Astrocyte of the hippocampus (primary cell): ENCODE measurements around the gene ACKR3.

Experiments used
- DNase-seq: peaks from one replicate; pipeline ENCODE4 v3.0.0; 2011; ENCODE audit warnings: low read depth, low spot score

ACKR3 gene

DNA sequence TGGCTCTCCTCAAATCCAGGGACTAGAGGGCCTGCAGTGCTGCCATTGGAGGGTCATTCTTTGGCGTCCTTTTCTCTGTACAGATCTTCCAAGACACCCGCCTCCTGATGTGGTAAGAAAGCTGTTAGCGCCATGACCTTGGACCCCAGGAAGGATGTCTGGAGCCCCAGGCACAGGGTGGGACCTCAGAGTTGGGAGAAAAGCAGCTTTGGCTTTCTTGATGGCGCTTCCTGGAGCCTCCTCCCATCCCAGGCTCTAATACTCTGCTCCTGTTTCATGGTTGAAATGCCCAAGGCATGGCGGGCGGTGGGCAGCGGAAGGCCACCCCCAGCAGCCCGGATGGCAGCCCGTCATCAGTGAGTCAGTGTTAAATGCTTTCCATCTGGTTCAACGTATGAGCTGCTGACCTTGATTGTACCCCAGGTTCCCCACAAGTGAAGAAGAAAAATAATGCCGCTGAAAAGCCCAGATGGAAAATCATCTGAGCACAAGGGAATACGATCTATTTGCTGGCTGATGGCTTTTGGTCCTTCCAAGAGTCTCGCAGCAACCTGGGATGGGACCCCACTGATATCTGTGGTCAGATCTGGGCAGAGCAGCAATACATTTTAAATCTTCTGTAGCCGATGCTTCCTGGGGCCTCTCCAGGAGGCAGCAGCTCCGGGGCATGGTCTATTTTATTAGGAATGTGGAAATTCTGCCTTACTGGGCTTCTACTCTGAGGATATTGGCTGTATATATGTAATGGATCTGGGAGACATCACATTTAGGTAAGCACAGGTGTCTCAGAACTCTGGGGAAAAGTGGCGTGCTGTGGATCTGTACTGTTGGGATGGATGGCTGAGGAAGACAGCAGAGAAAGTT is 15.1 kb downstream of the ACKR3 start:
- no peak for DNase-seq

DNA sequence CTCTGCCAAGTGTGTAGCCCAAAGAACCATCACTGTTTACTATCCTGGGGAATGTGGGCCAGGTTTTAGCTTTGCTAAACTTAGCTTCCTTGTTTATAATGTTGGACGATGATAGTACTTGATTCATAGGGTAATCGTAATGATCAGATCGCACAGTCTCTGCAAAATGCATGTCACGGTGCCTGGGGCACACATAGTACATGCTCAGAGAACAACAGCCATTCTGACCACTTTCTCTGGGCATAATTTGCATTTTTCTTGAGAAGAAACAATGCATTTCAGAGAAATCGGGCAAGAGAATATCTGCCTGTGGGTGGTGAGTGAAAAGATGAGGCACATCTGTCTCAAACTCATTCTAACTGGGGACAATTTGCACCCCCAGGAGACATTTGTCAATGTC is 16.3 kb downstream of the ACKR3 start:
- no peak for DNase-seq

DNA sequence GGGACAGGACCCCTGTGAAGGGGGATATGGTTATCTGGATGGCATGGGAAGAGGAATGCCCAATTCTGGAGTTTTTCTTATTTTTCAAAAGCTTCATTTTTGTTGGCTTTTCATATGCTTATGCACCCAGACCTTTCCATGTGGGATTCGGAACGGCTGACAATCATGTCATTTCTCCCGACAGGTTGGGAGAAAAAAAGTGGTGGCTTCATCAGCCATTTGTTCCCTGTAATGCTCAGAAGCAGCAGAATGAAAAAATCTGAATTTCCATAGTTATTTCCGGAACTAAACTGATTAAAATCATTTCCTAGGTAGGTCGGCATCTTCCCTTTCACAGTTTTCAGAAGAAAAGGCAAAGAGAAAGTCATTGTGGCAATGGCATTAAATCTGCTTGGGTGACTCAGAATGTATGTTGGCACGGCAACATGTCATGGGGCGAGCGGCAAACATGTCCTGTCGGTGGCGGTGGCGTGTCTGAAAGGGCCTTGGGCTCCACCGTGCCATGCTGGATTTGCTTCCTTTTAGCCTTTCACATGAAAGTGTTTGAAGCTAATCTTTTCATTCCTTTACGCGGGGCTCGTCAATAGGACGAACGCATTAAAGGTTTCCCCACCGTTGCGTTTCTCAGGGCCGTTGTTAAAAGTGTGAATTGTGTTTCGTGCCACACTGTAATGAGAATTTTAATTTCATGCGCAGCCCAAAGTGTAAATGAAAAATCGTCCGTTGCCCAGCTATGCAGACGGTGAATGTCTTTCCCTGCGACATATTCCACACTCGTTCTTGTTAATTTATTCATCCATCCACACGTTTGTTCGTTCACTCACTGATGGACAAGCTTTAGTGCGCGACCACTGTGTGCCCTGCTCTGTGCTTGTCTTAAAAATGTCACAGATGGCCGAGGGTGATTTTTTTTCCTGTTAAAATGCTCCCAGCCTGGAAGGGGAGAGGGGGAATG is 18.5 kb downstream of the ACKR3 start:
- peak; percentile 63 for DNase-seq

DNA sequence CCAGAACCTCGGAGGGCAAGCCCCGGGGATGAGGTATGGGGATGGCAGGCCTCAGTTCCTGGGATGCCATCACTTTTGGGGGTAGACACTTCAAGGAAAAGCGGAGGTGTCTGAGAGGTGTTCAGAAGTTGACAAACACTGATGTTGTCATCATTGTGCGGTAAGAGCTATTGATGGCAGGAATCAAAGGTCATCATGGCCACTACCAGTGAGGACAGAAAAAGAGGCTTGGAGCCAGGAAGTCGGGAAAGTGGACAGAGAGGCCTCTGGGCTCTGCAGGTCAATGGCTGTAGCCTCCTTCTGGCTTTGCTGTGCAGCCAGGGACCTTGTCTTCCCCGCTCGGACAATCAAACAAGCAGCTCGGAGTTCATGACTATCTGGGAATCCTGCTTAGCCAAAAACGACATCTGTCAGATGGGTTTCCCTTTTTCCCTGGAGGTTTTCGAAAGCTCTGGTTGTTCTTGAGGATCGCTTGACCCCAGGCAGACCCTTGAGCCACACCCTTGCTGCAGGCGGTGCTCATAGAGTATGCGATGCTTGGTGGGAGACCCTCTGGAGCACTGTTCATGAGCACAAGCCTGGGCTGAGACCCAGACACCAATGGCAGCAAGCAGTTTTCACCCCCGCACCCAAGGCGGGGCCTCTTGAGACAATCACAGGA is 19.4 kb downstream of the ACKR3 start:
- no peak for DNase-seq

DNA sequence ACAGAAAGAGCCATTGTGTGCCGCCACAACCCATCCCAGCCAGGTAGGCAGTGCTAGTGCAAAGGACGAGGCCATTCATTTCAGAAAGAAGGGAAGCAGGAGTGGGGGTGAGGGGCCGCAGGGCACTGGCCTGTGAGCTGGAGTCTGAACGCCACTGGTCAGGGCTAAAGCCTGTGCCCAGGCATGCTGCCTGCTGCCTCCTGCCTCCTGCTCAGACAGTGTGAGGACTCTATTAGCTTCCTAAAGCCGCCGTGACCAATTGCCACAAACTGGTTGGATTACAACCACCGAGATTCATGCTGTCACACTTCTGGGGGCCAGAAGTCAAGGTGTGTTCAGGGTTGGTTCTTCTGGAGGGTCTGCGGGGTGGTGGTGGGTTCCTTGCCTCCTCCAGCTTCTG is 21.2 kb downstream of the ACKR3 start:
- no peak for DNase-seq

DNA sequence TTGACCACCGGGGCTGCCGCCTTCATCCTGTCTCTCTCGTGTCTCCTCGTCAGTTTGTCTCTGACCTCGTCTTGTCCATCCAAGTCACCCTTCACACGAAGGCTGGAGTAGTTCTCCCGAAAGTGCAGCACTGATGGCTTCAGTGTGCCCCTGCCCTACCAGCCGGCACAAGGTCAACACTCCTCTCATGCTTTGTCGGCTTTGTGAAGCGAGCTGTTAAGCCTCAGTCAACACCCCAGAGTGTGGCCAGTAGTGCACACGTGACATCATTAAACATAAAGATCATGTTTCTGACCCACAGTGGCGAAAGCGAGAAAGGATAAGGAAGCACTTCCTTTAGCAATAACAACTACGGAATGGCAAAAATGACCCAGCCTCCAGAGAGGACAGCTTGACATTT is 23.2 kb downstream of the ACKR3 start:
- DNase-seq = no peak

DNA sequence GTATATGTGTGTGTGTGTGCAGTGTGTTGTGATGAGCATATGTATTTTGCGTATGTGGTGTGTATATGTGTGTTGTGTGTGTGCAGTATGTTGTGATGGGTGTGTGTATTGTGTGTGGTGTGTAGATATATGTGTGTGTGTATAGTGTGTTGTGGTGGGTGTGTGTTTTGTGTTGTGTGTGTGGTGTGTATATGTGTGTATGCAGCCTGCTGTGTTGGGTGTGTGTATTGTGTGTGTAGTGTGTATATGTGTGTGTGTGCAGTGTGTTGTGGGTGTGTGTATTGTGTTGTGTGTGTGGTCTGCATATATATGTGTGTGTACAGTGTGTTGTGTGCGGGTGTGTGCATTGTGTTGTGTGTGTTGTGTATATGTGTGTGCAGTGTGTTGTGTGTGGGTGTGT is 23.9 kb downstream of the ACKR3 start:
- no peak for DNase-seq

DNA sequence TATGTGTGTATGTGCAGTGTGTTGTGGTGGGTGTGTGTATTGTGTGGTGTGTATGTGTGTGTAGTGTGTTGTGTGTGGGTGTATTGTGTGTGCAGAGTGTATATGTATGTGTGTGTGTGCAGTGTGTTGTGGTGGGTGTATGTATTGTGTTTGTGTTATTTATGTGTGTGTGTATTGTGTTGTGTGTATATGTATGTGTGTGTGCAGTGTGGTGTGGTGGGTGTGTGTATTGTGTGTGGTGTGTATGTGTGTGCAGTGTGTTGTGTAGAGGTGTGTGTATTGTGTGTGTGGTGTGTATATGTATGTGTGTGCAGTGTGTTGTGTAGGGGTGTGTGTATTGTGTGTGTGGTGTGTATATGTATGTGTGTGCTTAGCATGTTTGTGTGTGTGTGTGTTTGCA is 24.3 kb downstream of the ACKR3 start:
- no peak for DNase-seq

DNA sequence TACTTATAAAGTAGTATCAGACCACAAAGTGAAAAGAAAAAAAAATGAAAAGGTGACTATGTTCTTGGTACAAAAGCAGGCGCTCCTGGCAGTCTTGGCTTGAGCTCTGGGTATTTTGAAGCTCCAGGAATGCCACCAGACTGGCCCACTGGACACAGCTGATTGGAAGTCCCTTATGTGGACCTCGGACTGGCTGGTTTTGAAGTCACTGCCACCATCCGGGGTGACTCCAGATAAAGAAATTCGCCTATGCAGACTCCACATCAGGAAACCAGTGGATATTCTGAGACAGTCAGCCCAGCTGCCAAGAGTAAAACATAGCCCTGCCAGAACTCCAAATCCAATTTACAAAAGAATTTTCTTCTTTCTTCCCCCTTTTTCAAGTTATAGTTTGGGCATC is 28.0 kb downstream of the ACKR3 start:
- no peak for DNase-seq

DNA sequence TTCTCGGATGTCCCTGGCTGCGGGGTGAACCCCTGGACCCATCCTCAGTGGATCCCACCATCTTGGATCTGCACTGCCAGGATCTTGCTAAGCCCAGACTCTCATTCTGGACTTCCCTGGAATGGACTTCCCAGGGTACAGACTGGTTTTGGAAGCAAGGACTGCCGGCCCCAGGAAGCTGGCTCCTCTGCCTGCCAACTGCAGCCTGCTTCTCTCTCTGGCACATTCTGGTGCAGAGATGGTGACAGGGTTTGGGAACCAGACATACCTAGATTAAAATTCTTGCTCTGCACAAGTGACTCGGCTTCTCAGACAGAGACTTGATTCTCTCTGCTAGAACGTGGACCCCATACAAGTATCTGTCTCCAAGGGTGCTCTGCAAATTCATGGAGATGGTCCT is 29.4 kb downstream of the ACKR3 start:
- no peak for DNase-seq

DNA sequence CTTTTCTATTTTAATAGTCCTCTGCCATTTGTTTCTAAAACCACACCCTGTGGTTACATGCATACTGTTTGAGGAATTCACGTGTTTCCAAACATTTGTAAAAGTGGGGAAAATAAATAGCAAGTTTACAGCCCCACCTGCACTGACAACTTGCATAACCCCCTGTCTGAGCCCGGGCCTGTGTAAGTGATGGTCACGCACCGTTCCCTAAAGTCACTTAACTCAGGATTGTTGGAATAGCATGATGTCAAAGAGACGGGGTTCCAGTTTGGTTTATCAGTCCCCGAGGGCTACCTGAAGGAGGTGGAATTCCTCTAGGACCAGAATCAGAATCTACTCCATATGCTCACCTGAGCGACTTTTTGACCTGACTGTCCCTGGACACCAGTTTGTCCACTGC is 30.5 kb downstream of the ACKR3 start:
- DNase-seq = no peak

DNA sequence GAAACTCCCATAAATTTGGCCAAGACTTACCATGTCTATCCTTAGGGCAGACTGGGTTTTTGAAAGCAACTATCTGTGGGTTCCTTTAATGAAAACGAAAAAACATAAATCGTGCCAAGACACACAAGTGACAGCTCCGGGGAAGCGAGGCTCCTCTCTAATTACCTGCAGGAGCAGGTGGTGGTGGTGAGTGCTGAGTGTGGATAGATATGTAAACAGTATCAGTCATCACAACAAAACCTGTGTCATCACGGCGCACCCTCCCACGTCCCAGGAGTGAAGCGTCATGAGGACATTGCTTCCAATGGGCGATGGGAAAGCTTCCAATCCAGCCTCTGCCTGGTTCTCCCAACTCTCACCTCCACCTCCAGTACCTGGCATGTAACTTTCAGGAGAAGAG is 31.3 kb downstream of the ACKR3 start:
- DNase-seq = no peak

DNA sequence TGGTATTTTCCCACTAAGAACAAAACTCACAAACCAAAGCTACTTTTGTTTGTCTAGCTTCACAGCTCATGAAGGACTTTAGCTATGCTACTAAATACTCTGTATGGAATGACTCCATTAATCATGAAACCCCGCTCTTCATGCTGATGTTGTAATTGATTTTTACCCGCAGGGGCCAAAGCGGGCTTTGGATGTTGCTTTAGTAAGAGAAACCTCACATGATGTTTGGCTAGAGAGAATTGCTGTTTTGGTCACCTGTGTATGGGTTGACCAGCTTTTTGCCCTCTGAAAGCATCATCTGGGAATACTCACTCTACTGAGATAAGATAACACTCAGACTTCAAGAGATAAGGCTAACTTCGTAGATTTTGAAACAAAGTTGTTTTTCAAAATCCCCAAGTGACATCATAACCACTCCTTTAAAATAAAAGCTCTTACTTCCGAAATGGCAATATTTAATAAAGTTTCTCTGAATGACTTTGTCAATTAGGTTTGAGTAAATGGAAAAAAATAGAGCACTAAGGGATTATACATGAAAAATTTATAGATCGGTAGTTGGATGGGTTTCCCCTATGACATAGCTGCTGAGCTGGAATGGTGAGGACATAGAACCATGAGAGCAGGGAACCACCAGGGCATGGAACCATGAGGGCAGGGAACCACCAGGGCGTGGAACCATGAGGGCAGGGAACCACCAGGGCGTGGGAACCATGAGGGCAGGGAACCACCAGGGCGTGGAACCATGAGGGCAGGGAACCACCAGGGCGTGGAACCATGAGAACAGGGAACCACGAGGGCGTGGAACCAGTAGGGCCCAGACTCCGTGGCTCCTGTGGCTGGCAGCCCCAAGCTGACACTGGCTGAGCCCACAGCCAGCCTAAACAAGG is 31.9 kb downstream of the ACKR3 start:
- no peak for DNase-seq

DNA sequence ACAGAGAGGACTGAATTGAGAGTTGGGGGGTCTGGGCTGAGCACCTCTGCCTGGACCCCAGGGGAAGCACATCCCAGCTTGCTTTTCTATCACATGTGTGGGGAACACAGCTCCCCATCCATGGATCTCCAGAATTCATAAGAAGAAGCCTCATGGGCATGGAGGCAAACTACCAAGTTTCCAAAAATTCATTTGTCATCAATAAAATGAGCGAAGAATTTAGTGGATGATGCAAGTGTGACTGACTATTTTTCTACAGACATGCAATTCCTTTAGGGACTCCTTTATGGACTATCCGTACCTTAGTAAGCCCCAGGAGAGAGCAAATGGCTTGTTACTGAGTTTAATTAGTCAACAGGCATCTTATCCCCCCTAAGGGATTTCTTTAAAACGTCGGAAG is 33.1 kb downstream of the ACKR3 start:
- no peak for DNase-seq

DNA sequence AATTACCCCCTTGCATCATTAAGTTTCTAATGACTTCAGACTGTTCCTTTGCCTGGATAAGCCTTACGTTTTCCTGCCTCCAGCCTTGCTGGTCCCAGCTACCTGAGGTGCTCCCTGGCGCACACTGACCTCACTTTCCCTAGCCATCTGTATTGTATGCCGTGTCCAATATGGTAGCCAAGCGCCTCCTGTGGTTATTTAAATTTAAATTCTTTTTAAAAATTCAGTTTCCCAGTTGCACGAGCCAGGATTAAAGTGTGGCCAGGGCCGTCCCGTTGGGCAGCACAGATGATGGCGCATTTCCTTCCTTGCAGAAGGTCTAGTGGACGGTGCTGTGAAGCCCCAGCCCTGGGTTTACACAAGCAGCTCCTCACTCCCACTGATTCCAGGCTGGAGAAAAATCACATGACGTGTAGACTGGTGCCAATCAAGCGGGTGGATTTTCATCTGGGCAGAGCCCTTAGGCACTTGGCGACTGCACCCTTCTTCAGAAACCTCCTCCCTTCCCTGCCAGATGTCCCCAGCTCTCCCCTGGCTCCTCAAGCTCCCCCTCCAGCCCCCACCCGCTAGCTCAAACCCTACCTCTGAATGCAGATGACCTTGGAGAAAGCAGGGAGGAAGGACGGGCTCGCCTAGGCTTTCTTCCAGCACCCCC is 33.9 kb downstream of the ACKR3 start:
- DNase-seq = no peak

DNA sequence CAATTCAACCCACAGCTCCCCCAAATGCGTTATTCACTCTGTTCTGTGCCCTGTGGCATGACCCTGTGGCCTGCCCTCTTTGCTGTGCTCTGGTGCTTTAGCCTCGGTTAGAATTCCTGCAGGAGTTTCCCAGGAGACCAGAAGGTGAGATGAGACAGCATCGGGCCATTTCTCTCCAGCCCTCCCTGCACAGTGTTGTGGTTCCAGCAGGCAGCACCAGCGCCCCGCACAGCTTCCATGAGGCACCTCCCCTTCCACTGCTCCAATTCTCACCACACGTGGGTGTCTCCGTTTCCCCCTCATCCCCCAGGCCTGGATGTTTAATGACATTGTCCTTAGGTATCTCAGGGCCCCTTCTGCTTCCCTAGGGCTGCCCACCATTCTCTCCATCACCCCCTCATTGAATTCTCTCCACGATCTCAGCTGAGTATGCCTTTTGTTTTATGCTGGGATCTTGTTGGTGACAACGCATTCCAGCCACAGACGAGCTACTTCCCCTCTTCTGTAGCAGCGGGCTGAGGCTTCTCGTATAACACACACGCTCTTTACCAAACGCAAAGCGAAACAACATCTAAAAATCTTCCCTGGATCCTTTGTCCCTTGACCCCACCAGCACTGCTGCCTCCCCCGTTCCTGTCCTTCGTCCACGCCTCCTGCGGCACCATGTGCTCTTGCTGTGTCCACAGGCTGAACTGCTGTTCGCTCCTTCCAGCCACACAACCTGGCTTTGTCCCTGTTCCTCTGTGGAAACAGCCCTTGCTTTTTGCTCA is 35.1 kb downstream of the ACKR3 start:
- no peak for DNase-seq

DNA sequence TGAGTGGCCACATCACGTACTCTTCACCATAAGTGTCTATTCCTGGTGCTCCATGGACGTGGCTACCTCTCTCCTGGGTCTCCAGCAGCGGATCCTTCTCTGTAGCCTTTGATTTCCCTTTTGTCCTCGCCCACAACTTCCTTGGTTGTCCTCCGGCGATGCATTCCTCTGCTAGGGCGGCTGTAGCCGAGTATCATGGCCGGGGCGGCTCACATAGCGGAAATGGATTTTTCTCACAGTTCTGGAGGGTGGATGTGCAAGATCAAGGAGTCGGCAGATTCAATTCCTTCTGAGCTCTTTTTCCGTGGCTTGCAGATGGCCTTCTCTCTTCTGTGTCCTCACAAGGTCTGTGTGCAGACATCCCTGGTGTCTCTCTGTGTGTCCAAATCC is 35.7 kb downstream of the ACKR3 start:
- no peak for DNase-seq

DNA sequence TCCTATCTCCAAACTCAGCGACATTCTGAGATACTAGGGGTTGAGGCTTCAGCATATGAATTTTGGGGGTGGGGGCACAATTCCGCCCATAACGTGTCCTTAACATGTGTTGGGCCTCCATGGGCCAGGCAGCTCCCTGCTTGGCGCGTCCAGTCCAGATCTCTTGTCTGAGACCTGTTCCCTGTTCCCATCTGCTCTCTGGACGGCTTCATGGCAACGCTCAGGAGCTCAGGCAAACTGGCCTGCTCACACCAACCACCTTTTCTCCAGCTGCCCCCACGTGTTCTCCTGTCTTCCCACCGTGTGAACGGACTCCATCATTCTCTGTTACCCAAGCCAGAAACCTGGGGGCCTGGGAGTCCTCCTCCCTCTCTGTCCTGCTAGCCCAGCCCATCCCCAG is 36.4 kb downstream of the ACKR3 start:
- DNase-seq = no peak

DNA sequence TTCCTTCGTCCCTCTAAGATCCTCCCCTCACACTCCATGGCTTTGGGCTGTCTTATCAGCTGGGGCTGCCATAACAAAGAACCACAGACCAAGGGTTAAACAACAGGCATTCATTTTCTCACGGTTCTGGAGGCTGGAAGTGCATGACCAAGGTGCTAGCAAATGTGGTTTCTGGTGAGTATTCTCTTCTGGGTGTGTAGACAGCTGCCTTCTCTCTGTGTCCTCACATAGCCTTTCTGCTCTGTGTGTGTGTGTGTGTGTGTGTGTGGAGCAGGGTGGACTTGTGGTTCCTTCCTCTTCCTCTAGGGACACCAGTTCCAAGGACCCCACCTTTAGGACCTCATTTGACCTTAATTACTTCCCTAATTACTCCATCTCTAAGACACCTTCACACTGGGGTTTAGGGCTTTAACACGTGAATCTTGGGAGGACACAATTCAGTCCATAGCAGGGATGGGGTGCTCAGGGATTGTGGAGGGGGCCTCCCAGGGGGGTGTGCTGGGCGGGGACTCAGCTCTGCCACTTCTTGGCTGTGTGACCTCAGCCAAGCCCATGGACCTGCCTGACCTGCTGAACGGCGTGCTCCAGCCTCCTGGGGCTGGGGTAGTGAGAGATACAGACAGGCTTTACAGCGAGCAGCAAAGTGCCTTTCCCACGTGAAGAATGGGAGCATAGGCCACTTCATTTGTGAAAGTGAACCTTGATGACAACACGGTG is 38.0 kb downstream of the ACKR3 start:
- DNase-seq = peak; percentile 53
